HG03025 (cell line): ENCODE results near the gene DNM1.

ENCODE experiments used
- ATAC-seq: cut with Tn5 transposase; IDR thresholded peaks from one replicate; pipeline ENCODE4 v1.9.1; 2021; ENCODE audit warnings: mild to moderate bottlenecking, moderate library complexity; ENCODE audit not compliant: unreplicated experiment, low FRiP score

Gene DNM1

DNA sequence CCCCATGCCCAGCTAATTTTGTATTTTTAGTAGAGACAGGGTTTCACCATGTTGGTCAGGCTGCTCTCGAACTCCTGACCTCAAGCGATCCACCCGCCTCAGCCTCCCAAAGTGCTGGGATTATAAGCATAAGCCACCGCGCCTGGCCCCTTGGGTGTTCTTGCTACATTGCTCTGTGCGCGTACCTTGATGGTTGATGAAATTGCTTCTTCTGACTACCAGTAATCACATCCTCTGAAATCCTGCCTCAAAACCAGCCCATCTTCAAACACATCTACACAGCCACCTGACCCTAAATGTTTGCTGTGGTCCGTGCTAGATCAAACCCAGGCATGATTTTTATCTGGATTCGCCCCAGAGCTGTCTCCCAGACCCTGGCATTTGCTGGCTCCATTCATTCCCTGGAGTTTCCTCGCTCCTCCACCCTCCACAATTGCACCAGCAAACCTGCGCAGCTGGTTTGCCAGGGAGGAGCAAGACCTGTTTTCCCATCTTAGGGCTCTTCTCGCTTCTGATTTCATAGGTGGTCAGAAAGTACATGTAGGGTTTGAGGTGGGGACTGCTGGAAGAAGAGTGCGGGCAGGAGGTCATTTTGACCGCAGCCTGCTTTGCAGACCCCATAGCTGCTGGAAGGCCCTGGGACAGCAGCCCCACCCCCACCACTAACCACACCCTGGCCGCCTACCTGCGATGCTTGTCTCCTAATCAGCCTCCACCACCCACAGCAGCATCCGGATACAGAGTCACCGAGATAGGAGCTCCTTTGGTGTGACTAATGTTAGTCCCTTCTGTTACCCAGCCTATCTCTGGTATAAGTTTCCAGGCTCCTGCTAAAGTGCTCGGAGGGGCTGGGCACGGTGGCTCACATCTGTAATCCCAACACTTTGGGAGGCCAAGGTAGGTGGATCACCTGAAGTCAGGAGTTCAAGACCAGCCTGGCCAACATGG, 95.6 kb downstream of the DNM1 start:
- ATAC-seq = no peak

- no peak for ATAC-seq
Observed at GRCh38 chr9:128304136-128304970, 101.2 kb downstream of the DNM1 start.
